Astrocyte (in vitro differentiated cells and primary cell): Measurements from ENCODE around the gene IL34. TPM values are rescaled to one million over a fixed set of nuclear protein-coding genes. Genes with fewer than 3 reads are reported as not detected.

ENCODE experiments used
- DNase-seq: peaks from one replicate; pipeline ENCODE4 v3.0.0-alpha.2; 2010; ENCODE audit warnings: low read depth
- FAIRE-seq: peaks from 2 replicates; lab custom pipeline; 2011; peaks lifted over from hg19 to GRCh38; lab: Jason Lieb, UNC
- H2AFZ ChIP-seq: 2 replicates; pipeline ENCODE4 v1.6.0; 2012; ENCODE audit warnings: low read depth, low read length, inconsistent platforms
- H3K27ac ChIP-seq: 2 replicates; pipeline ENCODE4 v1.5.1; 2011; ENCODE audit warnings: low read depth, low read length, inconsistent platforms
- H3K27me3 ChIP-seq: 2 replicates; pipeline ENCODE4 v1.6.0; 2011; ENCODE audit warnings: low read length, inconsistent platforms; ENCODE audit not compliant: insufficient read depth
- H3K36me3 ChIP-seq: 2 replicates; pipeline ENCODE4 v1.5.1; 2011; ENCODE audit warnings: low read length, inconsistent platforms; ENCODE audit not compliant: insufficient read depth
- H3K4me1 ChIP-seq: 2 replicates; pipeline ENCODE4 v1.5.1; 2011; ENCODE audit warnings: low read length, inconsistent platforms; ENCODE audit not compliant: insufficient read depth
- H3K4me2 ChIP-seq: 2 replicates; pipeline ENCODE4 v1.6.0; 2012; ENCODE audit warnings: low read length, inconsistent platforms
- H3K4me3 ChIP-seq: 2 replicates; pipeline ENCODE4 v1.5.1; 2011; ENCODE audit warnings: low read depth, mild to moderate bottlenecking, low read length, inconsistent platforms; ENCODE audit not compliant: insufficient read depth
- H3K79me2 ChIP-seq: 2 replicates; pipeline ENCODE4 v1.6.0; 2012; ENCODE audit warnings: mild to moderate bottlenecking, low read length, inconsistent platforms; ENCODE audit not compliant: insufficient read depth
- H3K9ac ChIP-seq: 2 replicates; pipeline ENCODE4 v1.6.0; 2012; ENCODE audit warnings: mild to moderate bottlenecking, low read length, inconsistent platforms
- H3K9me3 ChIP-seq: 2 replicates; pipeline ENCODE4 v1.5.1; 2012; ENCODE audit warnings: low read depth, mild to moderate bottlenecking, low read length, inconsistent platforms; ENCODE audit not compliant: insufficient read depth
- H4K20me1 ChIP-seq: 2 replicates; pipeline ENCODE4 v1.6.0; 2012; ENCODE audit warnings: low read length, inconsistent platforms; ENCODE audit not compliant: insufficient read depth
- H3K27ac Mint-ChIP-seq: one replicate; pipeline ENCODE4 v1.8.0; 2021; ENCODE audit warnings: mild to moderate bottlenecking, mixed read lengths; ENCODE audit not compliant: unreplicated experiment
- H3K27me3 Mint-ChIP-seq: one replicate; pipeline ENCODE4 v1.8.0; 2021; ENCODE audit warnings: low read depth, mixed read lengths; ENCODE audit not compliant: unreplicated experiment
- H3K36me3 Mint-ChIP-seq: one replicate; pipeline ENCODE4 v1.8.0; 2021; ENCODE audit warnings: low read depth, mixed read lengths; ENCODE audit not compliant: unreplicated experiment
- H3K4me1 Mint-ChIP-seq: one replicate; pipeline ENCODE4 v1.8.0; 2021; ENCODE audit warnings: low read depth, mixed read lengths; ENCODE audit not compliant: unreplicated experiment
- H3K4me3 Mint-ChIP-seq: one replicate; pipeline ENCODE4 v1.8.0; 2021; ENCODE audit warnings: mild to moderate bottlenecking, moderate library complexity, mixed read lengths; ENCODE audit not compliant: unreplicated experiment
- H3K9me3 Mint-ChIP-seq: one replicate; pipeline ENCODE4 v1.8.0; 2021; ENCODE audit warnings: mild to moderate bottlenecking, mixed read lengths; ENCODE audit not compliant: unreplicated experiment
- CTCF ChIP-seq: IDR thresholded peaks from 2 replicates; pipeline ENCODE4 v1.5.1; 2011; ENCODE audit warnings: low read depth, mild to moderate bottlenecking, inconsistent platforms, low read length, moderate library complexity; ENCODE audit not compliant: insufficient read depth
- EZH2 ChIP-seq: IDR thresholded peaks from 2 replicates; pipeline ENCODE4 v1.6.1; 2012; ENCODE audit warnings: mild to moderate bottlenecking, low read length, inconsistent platforms; ENCODE audit not compliant: insufficient read depth
- total RNA-seq: library from RNA; stranded (reverse); gene quantifications from 2 replicates; pipeline ENCODE4 v1.2.1, GENCODE V29; 2021

IL34 gene
- total RNA-seq, 1 donor from 2014 or later = 0.34 TPM

- FAIRE-seq (no peak), DNase-seq (no peak)
- H3K27ac ChIP-seq = no peak overlapping the region
- H3K27me3 Mint-ChIP-seq = peaks cover under 1% of the 10 kb centered on the region
- H3K4me1 Mint-ChIP-seq = peaks cover 2% of the 10 kb centered on the region
- no peak overlapping the region for H3K4me3 Mint-ChIP-seq
- no peak overlapping the region for H3K4me2 ChIP-seq
- H3K79me2 ChIP-seq = no peaks in the 10 kb centered on the region
- H3K27ac Mint-ChIP-seq = no peak overlapping the region
- no peak overlapping the region for H2AFZ ChIP-seq
- TF ChIP-seq CTCF (no peak), EZH2 (no peak)
- no peak overlapping the region for H3K9ac ChIP-seq
- peaks cover 4% of the 10 kb centered on the region for H3K4me1 ChIP-seq
- peaks cover 4% of the 10 kb centered on the region for H3K36me3 ChIP-seq
- H4K20me1 ChIP-seq = peaks cover 19% of the 10 kb centered on the region
- H3K4me3 ChIP-seq = no peak overlapping the region
- no peaks in the 10 kb centered on the region for H3K9me3 ChIP-seq
- no peaks in the 10 kb centered on the region for H3K27me3 ChIP-seq
- peaks cover 7% of the 10 kb centered on the region for H3K36me3 Mint-ChIP-seq
- H3K9me3 Mint-ChIP-seq = no peaks in the 10 kb centered on the region
Measured at GRCh38 chr16:70663524-70664324, 17.4 kb downstream of the IL34 start.

- Mint-ChIP-seq H3K4me1 (peaks cover 2% of the 10 kb centered on the region), H3K9me3 (no peaks in the 10 kb centered on the region), H3K27me3 (no peaks in the 10 kb centered on the region), H3K36me3 (peaks cover 14% of the 10 kb centered on the region), H3K27ac (no peak overlapping the region), H3K4me3 (no peak overlapping the region)
- no peak overlapping the region for H3K9ac ChIP-seq
- FAIRE-seq (no peak), DNase-seq (no peak)
- TF ChIP-seq EZH2 (no peak), CTCF (no peak)
- H3K4me2 ChIP-seq = no peak overlapping the region
- H3K4me3 ChIP-seq = no peak overlapping the region
- no peaks in the 10 kb centered on the region for H3K79me2 ChIP-seq
- H3K4me1 ChIP-seq = peaks cover 4% of the 10 kb centered on the region
- no peaks in the 10 kb centered on the region for H3K27me3 ChIP-seq
- H4K20me1 ChIP-seq = peaks cover 19% of the 10 kb centered on the region
- no peak overlapping the region for H2AFZ ChIP-seq
- no peak overlapping the region for H3K27ac ChIP-seq
- H3K9me3 ChIP-seq = no peaks in the 10 kb centered on the region
- peaks cover 4% of the 10 kb centered on the region for H3K36me3 ChIP-seq
Measured at GRCh38 chr16:70664325-70665112, 18.2 kb downstream of the IL34 start.
